Medulla oblongata (tissue), 1 donor: ENCODE results near the gene STXBP1.
A peak's percentile ranks its signal among the peaks of the same experiment; 100 is the strongest.
"Not testable (repeated sequence)": the region's sequence is repeated elsewhere in the genome, so short reads cannot be mapped to it uniquely, and the experiment has no call there.

Experiments used
- DNase-seq: peaks from one replicate; pipeline ENCODE4 v3.0.0-alpha.2; 2015; ENCODE audit errors: extremely low spot score

The STXBP1 gene

DNA sequence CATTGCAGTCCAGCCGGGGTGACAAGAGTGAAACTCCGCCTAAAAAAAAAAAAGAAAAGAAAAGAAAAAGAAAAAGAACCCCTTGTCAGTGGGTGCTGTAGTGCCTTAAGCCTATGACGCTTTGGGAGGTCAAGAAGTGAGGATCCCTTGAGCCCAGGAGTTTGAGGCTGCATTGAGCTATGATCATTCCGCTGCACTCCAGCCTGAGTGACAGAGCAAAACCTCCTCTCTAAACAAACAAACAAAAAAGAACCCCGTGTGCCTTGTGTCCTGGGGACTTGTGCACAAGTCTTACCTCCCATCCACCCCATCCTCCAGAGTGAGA, 33.5 kb upstream of the STXBP1 start:
- no peak for DNase-seq

DNA sequence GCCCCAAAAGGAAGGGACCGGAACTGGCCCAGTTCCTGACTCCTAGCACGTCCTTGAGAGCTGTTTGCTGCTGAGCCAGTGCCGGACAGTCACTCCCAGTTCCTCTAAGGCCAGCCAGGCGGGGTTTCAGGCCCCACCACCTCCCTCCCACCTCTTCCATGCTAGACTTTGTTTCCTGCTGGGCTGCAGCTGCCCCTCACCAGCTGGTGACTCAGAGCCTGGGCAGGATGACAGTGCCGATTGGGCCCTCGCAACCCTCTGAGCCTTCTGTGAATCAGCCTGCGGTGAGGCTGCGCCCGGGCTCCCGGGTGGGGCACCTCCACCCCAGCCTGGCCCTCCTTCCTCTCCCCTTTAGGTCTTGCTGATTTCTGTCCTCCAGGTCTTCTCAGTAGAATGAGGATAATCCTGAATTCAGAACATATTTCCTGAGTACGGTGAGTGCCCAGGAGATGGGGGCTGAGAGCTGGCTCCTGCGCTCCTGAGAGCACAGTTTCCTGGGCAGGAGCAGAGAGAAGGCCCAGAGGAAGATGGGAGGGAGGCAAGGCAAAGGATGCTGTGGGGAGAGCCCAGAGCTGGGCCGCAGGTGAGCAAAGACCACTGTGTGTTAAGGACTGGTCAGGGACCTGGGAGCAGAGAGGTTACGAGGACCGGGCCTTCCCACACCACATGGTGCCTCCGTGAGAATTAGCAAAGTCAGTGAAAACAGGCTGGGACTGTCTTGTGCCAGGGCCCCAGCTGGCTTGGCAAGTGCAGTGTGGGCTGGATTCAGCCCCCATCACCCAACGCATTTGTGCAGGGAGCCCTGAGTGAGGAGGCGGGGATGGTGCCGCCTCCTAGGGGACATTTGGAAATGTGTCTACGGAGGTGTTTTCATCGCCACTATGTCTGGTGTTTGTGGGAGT, 32.9 kb upstream of the STXBP1 start:
- peak; percentile 82 for DNase-seq

DNA sequence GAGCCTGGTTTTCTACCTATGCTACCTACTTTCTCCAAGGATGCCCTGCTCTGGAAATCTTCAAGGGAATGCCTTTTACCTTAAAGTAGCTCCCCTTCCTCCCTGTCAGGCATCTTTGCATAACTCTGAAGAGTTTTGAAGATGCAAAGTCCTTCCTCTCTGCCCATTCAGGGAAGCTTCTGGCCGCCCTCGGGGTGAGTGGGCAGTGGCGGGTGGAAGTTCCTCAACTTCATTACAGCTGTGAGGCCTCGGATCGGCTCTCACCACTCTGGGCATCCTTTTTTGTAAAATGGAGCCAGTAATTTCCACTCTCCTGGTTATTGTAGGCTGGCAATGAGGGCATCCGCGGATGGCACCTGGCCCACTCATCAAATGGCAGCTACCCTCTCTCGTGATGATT, 31.7 kb upstream of the STXBP1 start:
- no peak for DNase-seq

GRCh38 chr9:127580879-127581475, 31.1 kb upstream of the STXBP1 start:
- no peak for DNase-seq

- not testable (repeated sequence) for DNase-seq
Measured at GRCh38 chr9:127584474-127584805, 27.6 kb upstream of the STXBP1 start.

GRCh38 chr9:127585161-127585819, 26.8 kb upstream of the STXBP1 start:
- DNase-seq = no peak

GRCh38 chr9:127586096-127586495, 26.0 kb upstream of the STXBP1 start:
- DNase-seq = no peak

GRCh38 chr9:127586537-127586936, 25.5 kb upstream of the STXBP1 start:
- DNase-seq = peak; percentile 92

GRCh38 chr9:127587966-127588365, 24.1 kb upstream of the STXBP1 start:
- no peak for DNase-seq

DNA sequence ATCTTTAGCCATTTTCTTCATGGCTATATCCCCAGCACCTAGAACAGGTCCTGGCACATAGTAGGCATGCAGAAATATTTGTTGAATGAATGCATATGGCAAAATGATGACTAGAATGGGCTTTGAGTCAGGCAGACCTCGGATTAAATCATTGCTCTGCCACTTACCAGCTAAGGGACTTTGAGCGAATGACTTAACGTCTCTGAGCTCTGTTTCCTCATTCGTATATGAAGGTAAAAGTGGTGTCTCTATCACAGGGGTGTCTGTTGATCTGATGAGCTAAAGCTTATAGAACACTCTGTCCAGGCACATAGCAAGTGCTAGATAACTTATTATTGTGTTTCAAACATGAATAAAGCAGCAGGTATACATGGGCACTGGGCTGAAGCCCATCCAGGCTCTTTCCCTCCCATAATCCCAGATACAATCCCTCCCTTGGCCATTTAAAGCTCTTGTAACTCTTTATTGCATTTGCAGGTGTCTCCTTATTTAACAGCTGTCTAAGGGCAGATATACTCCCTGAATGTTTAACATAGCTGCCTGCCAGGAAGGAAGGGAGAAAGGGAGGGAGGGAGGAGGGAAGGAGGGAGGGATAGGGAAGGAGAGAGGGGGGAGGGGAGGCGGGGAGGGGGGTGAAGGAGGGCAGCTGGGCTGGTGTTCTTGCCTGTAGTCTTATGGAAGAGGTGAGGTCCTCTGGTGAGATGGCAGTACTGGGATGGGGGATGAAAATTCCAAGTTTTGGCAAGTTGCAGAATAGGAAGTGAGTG, 23.2 kb upstream of the STXBP1 start:
- DNase-seq = no peak

- peak; percentile 86 for DNase-seq
Measured at GRCh38 chr9:127589955-127590370, 22.1 kb upstream of the STXBP1 start.

- peak; percentile 2 for DNase-seq
Measured at GRCh38 chr9:127595611-127596010, 16.5 kb upstream of the STXBP1 start.

GRCh38 chr9:127598839-127599549, 13.1 kb upstream of the STXBP1 start:
- no peak for DNase-seq

GRCh38 chr9:127599550-127599891, 12.6 kb upstream of the STXBP1 start:
- no peak for DNase-seq

DNA sequence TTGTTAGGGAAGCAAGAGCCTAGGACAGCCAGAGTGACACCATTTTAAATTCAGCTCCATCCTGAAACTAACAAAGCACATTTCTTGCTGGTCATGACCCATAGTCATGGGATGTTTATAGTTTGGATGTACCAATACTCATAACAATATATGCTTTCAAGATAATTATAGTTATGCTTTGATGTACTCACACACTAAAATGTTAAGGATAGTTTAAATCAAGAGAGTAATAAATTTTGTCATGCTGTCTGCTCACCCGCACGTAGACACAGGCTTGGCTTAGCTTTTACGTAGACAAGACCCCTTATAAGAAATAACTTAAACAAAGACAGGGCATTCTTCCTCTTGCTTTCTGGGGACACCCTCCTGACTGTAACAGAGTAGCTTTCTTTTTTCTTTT, 8.9 kb upstream of the STXBP1 start:
- no peak for DNase-seq

DNA sequence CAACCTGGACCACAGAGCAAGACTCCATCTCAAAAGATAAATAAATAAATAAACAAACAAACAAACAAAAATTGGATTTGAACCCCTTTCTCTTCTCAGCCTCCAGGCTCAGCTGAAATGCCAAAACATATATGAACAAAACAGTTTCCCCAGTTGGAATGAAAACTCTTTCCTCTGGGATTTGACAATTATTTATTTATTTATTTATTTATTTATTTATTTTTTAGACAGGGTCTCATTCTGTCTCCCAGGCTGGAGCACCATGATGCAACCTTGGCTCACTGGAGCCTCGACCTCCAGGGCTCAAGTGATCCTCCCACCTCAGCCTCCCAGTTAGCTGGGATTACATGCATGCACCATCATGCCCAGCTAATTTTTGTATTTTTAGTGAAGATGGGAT, 6.0 kb upstream of the STXBP1 start:
- DNase-seq = no peak

- peak; percentile 80 for DNase-seq
Measured at GRCh38 chr9:127608104-127608966, 3.7 kb upstream of the STXBP1 start.

GRCh38 chr9:127611603-127611898, 526 bp upstream of the STXBP1 start:
- DNase-seq = no peak

DNA sequence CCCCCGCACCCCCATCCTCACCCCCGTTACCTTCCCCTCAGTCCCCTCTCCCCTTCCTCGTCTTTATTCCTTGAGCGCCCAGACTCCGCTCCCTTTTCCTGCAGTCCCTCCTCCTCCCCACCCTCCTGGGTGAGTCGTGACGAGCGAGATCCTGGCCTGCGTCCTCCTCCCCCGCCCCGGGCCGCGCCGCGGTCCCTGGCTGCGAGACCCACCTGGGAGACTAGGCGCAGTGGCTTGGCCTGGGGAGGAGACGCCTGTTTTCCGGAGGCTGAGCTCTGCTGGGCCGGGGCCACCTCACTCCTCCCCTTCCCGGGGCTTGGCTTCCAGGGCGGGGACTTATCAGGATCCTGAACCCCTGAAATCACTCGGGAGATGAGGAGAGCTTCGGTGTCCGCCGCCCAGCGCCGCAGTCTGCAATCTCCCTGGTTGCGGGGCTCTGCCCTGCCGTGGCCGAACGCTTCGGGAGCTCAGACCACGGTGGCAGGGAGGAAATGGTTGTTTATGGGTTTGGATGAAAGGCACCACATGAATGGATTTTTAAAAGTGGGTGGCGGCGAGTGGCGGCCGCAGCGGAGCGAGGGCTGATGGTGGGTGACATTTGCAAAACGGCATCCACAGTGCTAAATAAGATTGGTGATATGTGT, 984 bp downstream of the STXBP1 start:
- peak; percentile 40 for DNase-seq

DNA sequence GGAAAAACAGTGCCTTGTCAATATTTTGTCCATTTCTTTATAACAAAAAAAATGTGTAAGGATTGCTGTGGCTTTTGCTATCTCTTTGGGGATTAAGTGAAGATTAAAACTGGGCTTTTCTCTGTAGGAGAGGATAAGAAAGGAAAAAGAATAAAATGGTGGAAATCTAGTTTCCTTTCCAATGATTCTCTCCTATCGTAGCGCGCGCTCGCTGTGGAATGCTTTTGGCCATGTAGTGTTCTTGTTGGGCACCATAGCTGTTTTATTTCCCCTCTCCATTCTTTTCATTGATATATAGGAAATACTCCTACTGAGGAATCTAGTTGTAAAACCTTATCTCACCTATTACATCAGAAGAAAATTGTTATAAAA, 1.5 kb downstream of the STXBP1 start:
- DNase-seq = no peak

- DNase-seq = no peak
Measured at GRCh38 chr9:127614961-127615360, 2.9 kb downstream of the STXBP1 start.
